ENCODE measurements around the gene TC2N. TPM values are rescaled to one million over a fixed set of nuclear protein-coding genes. Genes with fewer than 3 reads are reported as not detected.

Gene TC2N
- total and polyA plus RNA-seq, 2 donors (not counting 1 experiment from before 2014, with no cell fraction given) = 3.7 to 10.4 TPM

- no peaks in the 10 kb centered on the region for H3K36me3 ChIP-seq (replicated peaks in 1 of 2; ENCODE audit: control extremely low read depth in 1 of 2, control insufficient read depth in 1 of 2, extremely low read depth in 1 of 2, insufficient read depth in 2 of 2, low read length in 1 of 2)
- DNase-seq = no peak
- no peak overlapping the region for H3K4me3 Mint-ChIP-seq
- no peaks in the 10 kb centered on the region for H3K27me3 ChIP-seq (replicated peaks in 1 of 4; ENCODE audit: control extremely low read depth in 1 of 4, control insufficient read depth in 3 of 4, insufficient read depth in 4 of 4, low read length in 3 of 4)
- H3K4me3 ChIP-seq (ENCODE audit: control extremely low read depth in 1 of 5, extremely low read depth in 1 of 5, insufficient read depth in 1 of 5, low read depth in 2 of 5, low read length in 4 of 5) = no peak overlapping the region
- no peak overlapping the region for H3K9ac ChIP-seq (ENCODE audit: low read length)
- no peaks in the 10 kb centered on the region for H3K9me3 ChIP-seq (ENCODE audit: control extremely low read depth in 1 of 3, control insufficient read depth in 2 of 3, insufficient read depth in 1 of 3, low read length in 2 of 3)
- H3K79me2 ChIP-seq (ENCODE audit: control insufficient read depth, insufficient read depth, low read length) = no peaks in the 10 kb centered on the region
- no peaks in the 10 kb centered on the region for H3K9me3 Mint-ChIP-seq (ENCODE audit: insufficient read depth)
- WGBS (ENCODE audit: insufficient coverage) = 100% methylated on average over 1 of the region's 4 CpGs
- no peak overlapping the region for H2AFZ ChIP-seq (ENCODE audit: insufficient read depth, low read depth, low read length, poor library complexity, severe bottlenecking)
- H3K27ac Mint-ChIP-seq = no peak overlapping the region
- peaks cover 32% of the 10 kb centered on the region for H3K4me1 Mint-ChIP-seq
- no peak overlapping the region for H3K4me2 ChIP-seq (replicated peaks; ENCODE audit: low read depth, low read length, poor library complexity, severe bottlenecking)
- intact Hi-C loops (cut with micrococcal nuclease) = no loop called here
- no peaks in the 10 kb centered on the region for H3K27me3 Mint-ChIP-seq
- H3K27ac ChIP-seq (ENCODE audit: low read length in 2 of 2) = no peak overlapping the region
- H4K20me1 ChIP-seq (ENCODE audit: control insufficient read depth, insufficient read depth, low read length, poor library complexity, severe bottlenecking) = no peaks in the 10 kb centered on the region
- H3K4me1 ChIP-seq (ENCODE audit: control insufficient read depth in 2 of 2, insufficient read depth in 2 of 2, low read length in 2 of 2) = peaks cover 35 to 46% of the 10 kb centered on the region in 2 donors
- ChIA-PET CTCF (no interaction called here), POLR2A (interaction anchor here (0.8 kb wide), 1 partner anchor 13 kb away, joined by 3 read pairs; no protein-coding TSS in a partner anchor)
- no peak for ATAC-seq (ENCODE audit: low read depth)
- TF ChIP-seq, protein P1, sequence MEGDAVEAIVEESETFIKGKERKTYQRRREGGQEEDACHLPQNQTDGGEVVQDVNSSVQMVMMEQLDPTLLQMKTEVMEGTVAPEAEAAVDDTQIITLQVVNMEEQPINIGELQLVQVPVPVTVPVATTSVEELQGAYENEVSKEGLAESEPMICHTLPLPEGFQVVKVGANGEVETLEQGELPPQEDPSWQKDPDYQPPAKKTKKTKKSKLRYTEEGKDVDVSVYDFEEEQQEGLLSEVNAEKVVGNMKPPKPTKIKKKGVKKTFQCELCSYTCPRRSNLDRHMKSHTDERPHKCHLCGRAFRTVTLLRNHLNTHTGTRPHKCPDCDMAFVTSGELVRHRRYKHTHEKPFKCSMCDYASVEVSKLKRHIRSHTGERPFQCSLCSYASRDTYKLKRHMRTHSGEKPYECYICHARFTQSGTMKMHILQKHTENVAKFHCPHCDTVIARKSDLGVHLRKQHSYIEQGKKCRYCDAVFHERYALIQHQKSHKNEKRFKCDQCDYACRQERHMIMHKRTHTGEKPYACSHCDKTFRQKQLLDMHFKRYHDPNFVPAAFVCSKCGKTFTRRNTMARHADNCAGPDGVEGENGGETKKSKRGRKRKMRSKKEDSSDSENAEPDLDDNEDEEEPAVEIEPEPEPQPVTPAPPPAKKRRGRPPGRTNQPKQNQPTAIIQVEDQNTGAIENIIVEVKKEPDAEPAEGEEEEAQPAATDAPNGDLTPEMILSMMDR (IDR thresholded peaks at IDR 0.05) = no peak
- no peak for TF ChIP-seq EZH2 (IDR thresholded peaks at IDR 0.05; ENCODE audit: borderline replicate concordance, insufficient read depth, low read depth, low read length, poor library complexity, severe bottlenecking)
Measured at GRCh38 chr14:91848504-91849001, 18.8 kb downstream of the TC2N start.

GRCh38 chr14:91847693-91848092 is 19.6 kb downstream of the TC2N start:
- CTCF ChIA-PET = interaction anchor here (1.0 to 1.2 kb wide), 2 partner anchors 19 to 45 kb away, joined by 3 read pairs; no protein-coding TSS in a partner anchor
- no peaks in the 10 kb centered on the region for H3K36me3 ChIP-seq (replicated peaks in 1 of 2; ENCODE audit: control extremely low read depth in 1 of 2, control insufficient read depth in 1 of 2, extremely low read depth in 1 of 2, insufficient read depth in 2 of 2, low read length in 1 of 2)

More at GRCh38 chr14:91847693-91848092, 19.6 kb downstream of the TC2N start:
- no peaks in the 10 kb centered on the region for H3K27me3 Mint-ChIP-seq
- Histone ChIP-seq H3K4me1 (ENCODE audit: control insufficient read depth in 2 of 2, insufficient read depth in 2 of 2, low read length in 2 of 2) (peaks cover 38 to 48% of the 10 kb centered on the region in 2 donors), H4K20me1 (ENCODE audit: control insufficient read depth, insufficient read depth, low read length, poor library complexity, severe bottlenecking) (no peaks in the 10 kb centered on the region), H3K4me3 (ENCODE audit: control extremely low read depth in 1 of 5, extremely low read depth in 1 of 5, insufficient read depth in 1 of 5, low read depth in 2 of 5, low read length in 4 of 5) (no peak overlapping the region), H3K79me2 (ENCODE audit: control insufficient read depth, insufficient read depth, low read length) (no peaks in the 10 kb centered on the region), H3K27ac (ENCODE audit: low read length in 2 of 2) (no peak overlapping the region), H2AFZ (ENCODE audit: insufficient read depth, low read depth, low read length, poor library complexity, severe bottlenecking) (no peak overlapping the region), H3K27me3 (replicated peaks in 1 of 4; ENCODE audit: control extremely low read depth in 1 of 4, control insufficient read depth in 3 of 4, insufficient read depth in 4 of 4, low read length in 3 of 4) (no peaks in the 10 kb centered on the region), H3K9me3 (ENCODE audit: control extremely low read depth in 1 of 3, control insufficient read depth in 2 of 3, insufficient read depth in 1 of 3, low read length in 2 of 3) (no peaks in the 10 kb centered on the region), H3K4me2 (replicated peaks; ENCODE audit: low read depth, low read length, poor library complexity, severe bottlenecking) (peak overlapping the region; percentile 41), H3K9ac (ENCODE audit: low read length) (no peak overlapping the region)
- POLR2A ChIA-PET = no interaction called here
- H3K9me3 Mint-ChIP-seq (ENCODE audit: insufficient read depth) = no peaks in the 10 kb centered on the region
- peak overlapping the region; percentile 57 for H3K27ac Mint-ChIP-seq
- DNase-seq (no peak), ATAC-seq (ENCODE audit: low read depth) (no peak)
- WGBS (ENCODE audit: insufficient coverage) = no CpG with 5 or more reads among the region's 1 CpG
- H3K4me1 Mint-ChIP-seq = peaks cover 37% of the 10 kb centered on the region
- intact Hi-C loops (cut with micrococcal nuclease) = no loop called here
- H3K4me3 Mint-ChIP-seq = peak overlapping the region; percentile 29
- TF ChIP-seq EZH2 (IDR thresholded peaks at IDR 0.05; ENCODE audit: borderline replicate concordance, insufficient read depth, low read depth, low read length, poor library complexity, severe bottlenecking) = no peak
- TF ChIP-seq, protein P1 (IDR thresholded peaks at IDR 0.05) = no peak
